ENCODE measurements around the gene JARID2.

Gene JARID2

GRCh38 chr6:15513131-15513771 lies 267.4 kb downstream of the JARID2 start:
- DNase-seq = no peak

GRCh38 chr6:15513801-15514711 lies 268.2 kb downstream of the JARID2 start:
- no peak for DNase-seq

- DNase-seq = no peak
Measured at GRCh38 chr6:15515226-15515625, 269.4 kb downstream of the JARID2 start.

DNA sequence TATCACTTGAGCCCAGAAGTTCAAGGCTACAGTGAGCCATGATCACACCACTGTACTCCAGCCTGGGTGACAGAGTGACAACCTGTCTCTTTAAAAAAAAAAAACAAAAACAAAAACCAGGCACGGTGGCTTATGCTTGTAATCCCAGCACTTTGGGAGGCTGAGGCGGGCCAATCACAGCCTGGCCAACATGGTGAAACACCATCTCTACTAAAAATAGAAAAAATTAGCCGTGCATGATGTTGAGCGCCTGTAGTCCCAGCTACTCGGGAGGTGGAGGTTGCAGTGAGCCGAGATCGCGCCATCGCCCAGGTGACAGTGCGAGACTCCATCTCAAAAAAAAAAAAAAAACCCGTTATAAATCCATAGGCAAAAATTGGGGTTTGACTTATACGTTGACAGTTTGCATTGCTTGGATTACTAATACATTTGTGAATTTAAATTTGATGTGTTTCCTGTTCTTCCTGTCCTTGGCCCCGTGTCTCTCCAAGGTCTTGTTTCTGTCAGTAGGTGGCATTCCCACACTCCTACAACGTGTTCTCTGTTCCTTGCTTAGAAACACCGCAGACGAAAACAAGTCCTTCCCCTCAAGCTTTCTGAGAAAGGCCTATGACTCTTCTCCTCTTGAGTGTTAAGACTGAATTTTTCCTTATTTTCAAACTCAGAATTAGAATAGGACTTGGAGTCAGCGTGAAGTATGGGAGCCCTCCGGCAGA lies 269.9 kb downstream of the JARID2 start:
- DNase-seq = no peak

GRCh38 chr6:15516378-15516777 lies 270.5 kb downstream of the JARID2 start:
- no peak for DNase-seq

- DNase-seq = no peak
Measured at GRCh38 chr6:15516923-15517560, 271.2 kb downstream of the JARID2 start.

DNA sequence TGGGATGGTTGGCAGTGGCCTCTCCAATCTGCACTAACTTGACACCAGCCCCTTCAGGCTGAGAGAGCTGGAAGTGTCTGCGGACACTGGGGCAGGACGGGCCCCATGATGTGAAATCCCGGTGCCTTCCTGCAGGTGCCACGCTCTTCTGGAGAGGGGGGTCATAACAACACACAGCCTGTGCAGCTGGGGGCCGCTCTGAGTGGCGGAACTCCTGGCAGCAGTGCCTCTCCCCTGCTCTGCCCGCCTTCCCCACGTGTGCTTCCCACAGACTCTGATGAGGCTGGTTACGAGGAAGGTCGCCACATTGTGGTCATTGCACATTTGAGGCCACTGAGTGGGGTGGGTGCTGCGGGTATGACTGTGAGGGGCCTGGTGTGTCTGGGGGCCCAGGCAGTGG lies 271.7 kb downstream of the JARID2 start:
- no peak for DNase-seq

DNA sequence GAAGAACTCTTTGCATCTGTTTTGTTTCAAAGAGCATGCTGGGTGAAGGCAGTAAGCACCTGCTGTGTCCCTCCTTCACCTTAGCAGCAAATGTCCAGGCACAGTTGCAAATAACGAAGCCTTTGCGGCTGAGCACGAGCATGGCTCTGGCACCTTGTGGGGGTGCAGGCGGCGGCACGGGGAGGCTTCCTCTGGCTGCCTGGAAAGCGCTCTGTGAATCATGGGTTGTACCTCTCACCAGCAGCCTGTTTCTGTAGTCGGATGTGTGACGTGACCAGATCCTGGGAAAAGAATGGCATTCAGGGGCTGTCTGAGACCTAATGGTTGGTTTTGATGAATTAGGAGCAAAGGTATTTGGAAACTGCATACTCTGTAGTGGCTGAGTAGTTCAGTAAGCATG lies 272.2 kb downstream of the JARID2 start:
- DNase-seq = no peak

DNA sequence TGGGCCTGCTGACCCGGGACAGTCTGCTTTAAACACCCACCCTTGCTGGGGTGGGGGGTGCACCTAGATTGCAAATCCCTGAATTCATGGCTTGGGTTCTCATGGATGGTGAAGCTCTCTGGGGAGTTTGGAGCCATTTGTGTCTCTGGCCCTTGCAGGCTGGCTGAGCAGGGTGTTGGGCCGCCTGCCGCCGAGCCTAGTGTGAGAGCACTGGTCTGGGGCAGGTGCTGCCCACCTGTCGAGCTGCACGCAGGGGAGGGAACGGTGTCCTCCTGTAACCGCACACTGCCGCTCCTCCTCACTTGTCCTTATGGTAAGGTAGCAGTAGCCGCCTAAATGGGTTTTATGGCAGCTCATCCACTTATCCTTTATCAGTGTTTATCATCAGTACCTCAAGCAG lies 273.0 kb downstream of the JARID2 start:
- DNase-seq = no peak

DNA sequence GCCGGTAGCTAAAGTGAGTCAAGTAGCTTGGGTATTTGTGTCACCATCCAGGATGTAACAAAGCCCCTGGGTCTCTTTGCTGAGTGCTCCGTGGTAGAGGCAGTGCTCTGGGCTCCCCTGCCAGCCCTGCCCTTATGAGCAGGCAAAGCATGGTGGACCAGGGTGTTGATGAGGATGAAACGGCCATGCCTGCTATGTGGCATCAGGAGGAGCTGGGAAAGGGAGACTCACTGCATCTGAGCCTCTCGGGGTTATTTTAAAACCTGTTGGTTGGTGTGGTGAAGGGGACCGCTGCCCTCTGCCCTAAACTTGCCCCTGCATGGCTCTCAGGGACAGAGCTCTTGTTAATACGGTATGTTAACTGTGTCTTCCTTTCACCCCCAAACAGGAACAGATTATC lies 273.8 kb downstream of the JARID2 start:
- DNase-seq = no peak

DNA sequence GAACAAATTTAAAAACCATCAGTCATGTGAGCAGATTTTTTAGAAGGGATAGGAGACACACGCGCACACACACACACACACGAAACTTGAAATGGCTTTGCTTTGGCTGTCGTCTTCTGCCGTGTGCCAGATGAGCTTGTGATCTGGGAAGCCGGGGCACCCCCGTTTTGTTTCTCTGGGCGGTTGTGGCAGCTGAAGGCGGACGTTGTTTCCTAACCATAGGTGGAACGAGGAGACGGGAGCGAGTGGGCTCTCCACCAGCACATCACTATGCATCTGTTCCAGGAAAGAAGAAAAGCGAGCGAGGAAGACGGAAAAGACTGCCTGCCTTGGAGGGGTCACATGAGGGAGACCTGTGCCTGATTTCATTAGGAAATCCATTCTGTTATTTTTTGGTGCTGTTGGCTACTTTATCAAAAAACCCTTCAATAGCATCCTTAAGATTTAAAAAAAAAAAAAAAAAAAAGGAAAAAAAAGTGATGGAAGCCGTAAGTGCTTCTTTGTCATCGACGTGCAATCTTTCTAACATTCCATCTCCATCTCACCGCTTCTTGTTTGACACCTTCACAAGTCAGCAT lies 274.8 kb downstream of the JARID2 start:
- no peak for DNase-seq

DNA sequence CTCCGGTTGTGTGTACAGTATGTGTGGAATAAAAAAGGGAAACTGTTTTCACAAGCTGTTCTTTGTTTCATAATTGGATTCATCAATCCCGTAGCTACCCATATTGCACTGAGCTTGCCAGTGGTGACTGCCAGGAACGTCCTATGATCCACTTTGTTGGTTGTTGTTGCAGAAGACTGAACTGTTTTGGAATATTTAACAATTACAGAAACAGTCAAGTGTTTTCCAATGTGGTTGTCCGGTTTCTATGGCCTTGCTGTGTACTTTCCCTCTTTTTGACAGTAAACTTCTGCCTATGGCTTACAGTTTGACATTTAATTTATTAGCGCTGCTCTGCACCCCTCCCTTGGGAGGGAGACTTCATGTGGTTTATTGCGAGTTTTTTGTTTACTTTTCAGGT lies 275.7 kb downstream of the JARID2 start:
- DNase-seq = no peak

DNA sequence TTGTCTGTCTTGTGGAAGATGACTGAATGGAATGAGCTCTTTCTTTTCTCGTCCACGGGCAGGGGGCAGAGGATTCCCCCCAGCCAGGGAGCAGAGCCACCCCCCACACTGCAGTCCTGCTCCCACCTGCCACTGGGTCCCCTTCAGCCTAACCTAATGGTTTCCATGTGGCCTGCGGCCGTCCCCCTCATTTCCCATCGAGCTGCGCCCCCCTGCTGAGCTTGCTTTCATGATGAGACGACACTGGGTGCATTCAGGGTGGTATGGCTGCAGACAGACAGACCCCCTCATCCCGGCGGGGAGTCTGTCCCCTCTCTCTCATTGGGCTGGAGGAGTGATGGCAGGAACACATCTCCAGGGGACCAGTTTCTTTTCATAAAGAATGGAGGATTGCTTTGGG lies 276.2 kb downstream of the JARID2 start:
- no peak for DNase-seq

DNA sequence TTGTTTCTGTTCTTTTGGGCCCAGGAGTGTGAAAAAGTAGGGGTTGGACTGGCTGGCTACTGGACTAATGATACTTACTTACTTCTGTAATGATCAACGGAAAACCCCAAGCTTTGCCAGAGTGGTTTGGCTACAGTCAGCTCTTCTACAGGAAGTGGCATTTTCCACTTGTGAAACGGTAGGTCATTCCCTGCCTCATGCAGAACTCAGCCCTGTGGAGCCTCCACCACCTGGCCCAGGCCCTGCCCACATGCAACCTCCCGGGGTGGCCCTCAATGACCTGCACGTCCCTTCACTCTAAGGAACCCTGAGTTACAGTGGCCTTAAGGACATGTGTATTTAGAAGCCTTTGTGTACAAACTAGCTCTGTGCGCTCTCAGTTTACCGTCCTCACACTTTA lies 276.6 kb downstream of the JARID2 start:
- no peak for DNase-seq

DNA sequence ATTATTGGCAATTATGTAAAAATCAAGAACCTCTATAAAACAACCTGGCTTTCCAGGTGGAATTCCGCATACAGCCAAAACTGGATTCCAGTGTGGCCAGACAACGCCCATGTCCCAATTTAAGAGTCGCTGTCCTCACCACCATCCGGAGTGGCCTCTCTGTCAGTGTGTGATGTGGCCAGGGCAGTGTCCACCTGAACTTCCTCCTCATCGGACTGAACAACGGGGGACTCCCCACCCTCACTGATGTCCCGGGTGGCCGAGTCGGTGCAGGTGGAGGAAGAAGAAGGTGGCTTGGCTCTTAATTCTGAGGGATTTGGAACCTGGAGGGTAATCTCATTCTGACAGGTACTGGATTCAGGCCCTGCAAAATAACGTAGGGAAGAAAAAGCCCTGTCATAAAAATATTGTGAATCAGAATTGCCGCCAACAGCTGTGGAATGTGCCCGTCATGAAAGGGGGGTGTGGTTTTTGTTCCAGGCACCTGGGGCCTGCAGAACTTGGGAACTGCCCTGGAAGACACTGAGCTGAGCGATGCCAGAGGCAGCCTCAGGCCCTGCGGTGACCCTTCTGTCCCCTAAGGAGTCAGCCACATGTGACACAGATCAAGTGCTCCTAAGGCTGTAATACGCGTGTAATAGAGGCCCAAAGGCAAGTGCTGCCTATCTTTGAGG lies 277.1 kb downstream of the JARID2 start:
- DNase-seq = no peak

DNA sequence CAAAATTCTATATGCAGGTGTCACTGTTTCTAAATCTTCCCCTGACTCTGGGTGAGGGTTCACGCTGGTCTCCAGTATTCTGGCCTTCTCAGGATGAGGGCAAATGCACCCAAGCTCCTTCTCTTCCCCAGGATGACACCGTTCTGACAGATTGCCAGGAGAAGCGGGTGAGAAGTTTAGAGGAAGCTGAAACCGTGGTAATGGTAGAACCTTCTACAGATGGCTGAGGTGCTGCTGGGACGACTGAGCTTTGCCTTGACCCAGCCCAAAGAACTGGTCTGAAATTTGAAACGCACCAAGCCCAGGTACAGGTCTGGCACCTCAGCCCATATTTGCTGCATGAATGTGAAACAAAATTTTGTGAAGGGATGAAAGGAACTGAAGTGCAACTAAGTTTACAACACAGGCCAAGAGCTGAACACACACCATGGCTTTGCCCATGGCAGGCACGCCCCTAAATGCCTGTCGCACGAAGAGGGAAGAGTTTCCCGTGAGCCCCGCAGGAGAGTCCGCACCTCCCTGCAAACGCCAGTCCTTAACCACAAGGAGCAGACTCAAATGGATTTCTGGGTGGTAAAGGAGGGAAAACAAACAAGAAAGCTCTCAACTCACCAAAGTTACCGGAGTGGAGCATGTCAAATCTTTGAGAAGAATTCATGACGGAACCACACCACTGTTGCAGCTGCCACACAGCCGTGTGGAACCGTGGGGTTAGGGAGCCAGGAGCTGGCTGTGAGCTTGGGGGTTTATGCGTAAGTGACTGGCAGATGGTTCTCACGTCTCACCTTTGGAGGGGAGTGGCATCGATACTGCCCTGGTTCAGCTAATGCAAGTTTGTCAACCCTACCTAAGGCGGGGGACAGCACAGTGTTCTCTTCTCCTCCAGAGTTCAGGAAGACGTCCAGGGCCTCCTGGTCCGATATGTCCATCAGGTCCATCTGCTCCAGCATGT lies 278.1 kb downstream of the JARID2 start:
- DNase-seq = no peak

DNA sequence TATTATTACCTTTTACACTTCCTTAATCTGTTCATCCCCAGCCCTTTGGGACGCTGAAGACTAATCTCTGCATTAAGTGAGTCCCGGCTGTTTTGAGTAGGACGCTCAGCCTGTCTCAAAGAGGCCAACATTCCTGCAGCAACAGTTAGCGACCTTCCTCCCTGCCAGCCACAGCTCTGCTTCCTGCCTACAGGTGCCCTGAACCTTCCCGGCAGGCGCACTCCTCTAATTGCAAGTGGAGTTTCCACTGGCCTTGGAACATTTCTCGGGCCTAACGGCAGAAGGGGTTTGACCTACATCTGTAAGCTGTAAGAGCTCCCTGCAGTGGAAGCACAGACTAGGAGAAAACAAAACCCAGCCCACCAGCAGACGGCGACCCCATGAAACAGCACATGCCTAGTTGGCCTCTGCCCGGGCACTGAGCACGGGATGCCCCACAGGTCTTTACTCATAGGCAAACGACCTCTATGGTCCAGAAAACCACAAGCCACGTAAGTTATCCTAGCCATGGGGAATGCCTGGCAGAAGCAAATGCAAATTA lies 279.1 kb downstream of the JARID2 start:
- no peak for DNase-seq

DNA sequence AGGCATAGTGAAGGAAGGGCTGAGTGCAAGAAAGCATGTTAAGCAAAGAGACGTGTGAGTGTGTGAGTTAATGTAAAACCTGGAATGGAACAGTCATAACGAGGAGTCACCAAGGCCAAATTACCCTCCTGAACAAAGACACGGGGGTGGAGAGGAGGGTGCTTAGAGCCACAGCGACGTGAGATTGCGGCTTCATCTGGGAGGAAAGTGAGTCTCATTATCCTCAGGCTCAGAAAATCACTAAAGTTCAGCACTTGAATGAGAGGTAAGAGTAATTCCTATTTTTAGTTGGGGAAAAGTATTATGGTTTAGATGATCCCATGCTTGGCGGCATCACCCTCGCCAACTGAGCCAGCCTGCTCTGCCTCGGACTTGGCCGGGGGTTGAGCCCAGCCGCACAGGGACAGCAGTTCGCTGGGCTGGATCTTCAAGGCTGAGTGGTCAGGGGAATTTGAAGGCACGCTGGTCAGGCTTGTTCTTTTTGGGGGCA lies 280.4 kb downstream of the JARID2 start:
- no peak for DNase-seq

DNA sequence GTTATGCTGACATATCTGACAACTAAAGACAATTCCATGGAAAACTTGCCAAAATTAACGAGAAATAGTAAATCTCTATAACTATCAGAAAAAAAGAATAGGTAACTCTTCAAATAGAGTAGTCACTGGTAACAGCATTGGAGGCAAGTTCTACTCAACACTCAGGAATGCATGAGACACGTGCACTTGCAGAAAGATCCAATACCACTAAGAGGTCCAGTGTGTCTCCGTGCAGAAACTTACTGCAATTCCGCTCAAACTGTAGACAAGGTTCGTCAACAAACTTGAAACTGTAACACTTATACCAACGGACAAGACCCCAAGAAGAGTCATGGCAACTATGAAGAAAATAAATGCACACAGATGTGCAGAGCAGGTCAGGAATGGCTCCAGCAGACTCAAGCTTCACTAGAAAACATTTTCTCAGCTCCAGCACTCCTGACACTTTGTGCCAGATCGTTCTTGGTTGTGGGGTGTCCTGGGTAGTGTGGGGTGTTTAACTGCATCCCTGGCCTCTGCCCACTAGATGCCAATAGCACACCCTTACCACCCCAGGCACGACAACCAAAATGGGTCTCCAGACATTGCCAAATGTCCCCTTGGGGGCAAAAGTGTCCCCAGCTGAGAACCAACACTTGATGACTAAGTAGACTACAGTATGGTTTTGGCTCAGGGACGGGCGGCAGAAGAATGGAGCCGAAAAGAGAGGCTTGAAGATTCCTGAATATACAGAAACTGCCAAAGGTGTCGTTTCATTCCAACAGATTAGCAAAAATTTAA lies 282.2 kb downstream of the JARID2 start:
- no peak for DNase-seq

GRCh38 chr6:15528870-15529269 lies 283.0 kb downstream of the JARID2 start:
- DNase-seq = no peak

All from NCI-H748 treated with DMSO at 0.1 percent for 48 hours (cell line).